Right atrium auricular region (tissue), 2 donors: Measurements from ENCODE around the gene SLC1A3. TPM values are rescaled to one million over a fixed set of nuclear protein-coding genes. Genes with fewer than 3 reads are reported as not detected.

Experiments used
- DNase-seq: peaks from one replicate; pipeline ENCODE4 v3.0.0-alpha.2; 2019; ENCODE audit warnings: low spot score
- H3K27ac ChIP-seq, 2 donors: fragments of 200-600 bp; sonication (generic); 1 replicate in 1 of 2; 2 replicates in 1 of 2; pipeline ENCODE4 v1.5.1; 2016 to 2019
- H3K27me3 ChIP-seq, 2 donors: fragments of 200-600 bp; sonication (generic); one replicate each; pipeline versions ENCODE4 v1.5.1 to v1.6.0; 2017 to 2019
- H3K36me3 ChIP-seq: fragments of 200-600 bp; sonication (generic); one replicate; pipeline ENCODE4 v1.5.1; 2016
- H3K4me1 ChIP-seq, 2 donors: fragments of 200-600 bp; sonication (generic); one replicate each; pipeline versions ENCODE4 v1.5.1 to v1.6.0; 2017 to 2019
- H3K4me3 ChIP-seq, 2 donors: fragments of 200-600 bp; sonication (generic); 1 replicate in 1 of 2; 2 replicates in 1 of 2; pipeline ENCODE4 v1.5.1; 2017 to 2019; ENCODE audit warnings: mild to moderate bottlenecking in 1 of 2, moderate library complexity in 1 of 2
- H3K9me3 ChIP-seq, 2 donors: fragments of 200-600 bp; sonication (generic); one replicate each; pipeline ENCODE4 v1.5.1; 2019
- CTCF ChIP-seq, 2 donors: fragments of 200-600 bp; sonication (generic); IDR thresholded peaks; one replicate each; pipeline ENCODE4 v1.5.1; 2019; ENCODE audit warnings: antibody characterized with exemption in 2 of 2
- total RNA-seq, 2 donors: library from RNA; depleted of rRNA; stranded (reverse); fragments of >200 nt; gene quantifications; one replicate each; pipeline ENCODE4 v1.1.0, GENCODE V29; 2016

The SLC1A3 gene
- total RNA-seq, 2 donors from 2014 or later: 31.8 to 50.9 TPM

- no peaks in the 10 kb centered on the region for H3K36me3 ChIP-seq
- no peaks in the 10 kb centered on the region for H3K27me3 ChIP-seq
- H3K27ac ChIP-seq: no peak overlapping the region
- no peak for DNase-seq
- H3K4me3 ChIP-seq: no peak overlapping the region
- no peaks in the 10 kb centered on the region for H3K4me1 ChIP-seq
- TF ChIP-seq CTCF (IDR thresholded peaks at IDR 0.05): no peak
- no peaks in the 10 kb centered on the region for H3K9me3 ChIP-seq
These were observed 126.8 kb downstream of the SLC1A3 start for GRCh38 chr5:36733183-36733582.

- H3K27ac ChIP-seq: no peak overlapping the region
- H3K4me3 ChIP-seq: no peak overlapping the region
- TF ChIP-seq CTCF (IDR thresholded peaks at IDR 0.05): peak in 1 of 2 donors; percentile 33
- no peak for DNase-seq
- no peaks in the 10 kb centered on the region for H3K27me3 ChIP-seq
- H3K9me3 ChIP-seq: no peaks in the 10 kb centered on the region
- H3K4me1 ChIP-seq: no peaks in the 10 kb centered on the region
- no peaks in the 10 kb centered on the region for H3K36me3 ChIP-seq
These were observed 128.0 kb downstream of the SLC1A3 start for GRCh38 chr5:36734422-36734821.

GRCh38 chr5:36735891-36736290 lies 129.5 kb downstream of the SLC1A3 start:
- DNase-seq: no peak
- Histone ChIP-seq H3K27ac (no peak overlapping the region), H3K9me3 (no peaks in the 10 kb centered on the region), H3K4me3 (no peak overlapping the region), H3K4me1 (no peaks in the 10 kb centered on the region), H3K36me3 (no peaks in the 10 kb centered on the region), H3K27me3 (no peaks in the 10 kb centered on the region)
- no peak for TF ChIP-seq CTCF (IDR thresholded peaks at IDR 0.05)
